Bronchial epithelial cell (primary cell): Measurements from ENCODE around the gene HOOK2. TPM values are rescaled to one million over a fixed set of nuclear protein-coding genes. Genes with fewer than 3 reads are reported as not detected.

Experiments used
- DNase-seq: peaks from one replicate; pipeline ENCODE4 v3.0.0-alpha.2; 2010; ENCODE audit warnings: low read depth
- FAIRE-seq: peaks from 2 replicates; lab custom pipeline; 2011; peaks lifted over from hg19 to GRCh38; lab: Jason Lieb, UNC
- H3K27me3 ChIP-seq: 2 replicates; pipeline ENCODE4 v1.5.1; 2011; ENCODE audit warnings: low read length; ENCODE audit not compliant: control insufficient read depth, insufficient read depth
- H3K36me3 ChIP-seq: 2 replicates; pipeline ENCODE4 v1.5.1; 2011; ENCODE audit warnings: low read length; ENCODE audit not compliant: control insufficient read depth, insufficient read depth
- H3K4me3 ChIP-seq: 2 replicates; pipeline ENCODE4 v1.5.1; 2011; ENCODE audit warnings: mild to moderate bottlenecking, low read depth, low read length, control low read depth
- CTCF ChIP-seq: IDR thresholded peaks from 2 replicates; pipeline ENCODE4 v1.5.1; 2011; ENCODE audit warnings: mild to moderate bottlenecking, moderate library complexity, low read length, control low read depth, inconsistent platforms; ENCODE audit not compliant: insufficient read depth, severe bottlenecking
- total RNA-seq: library from RNA; depleted of rRNA; stranded (reverse); fragments of >200 nt; gene quantifications from 2 replicates; pipeline ENCODE4 v1.2.1, GENCODE V29; 2014

HOOK2 gene
- total RNA-seq, 1 donor from 2014 or later, result 58.7 TPM

GRCh38 chr19:12779162-12779993 lies 4.0 kb upstream of the HOOK2 start:
- TF ChIP-seq CTCF, result no peak
- no peaks in the 10 kb centered on the region for H3K27me3 ChIP-seq
- no peak overlapping the region for H3K4me3 ChIP-seq
- FAIRE-seq, result no peak
- DNase-seq, result no peak
- no peaks in the 10 kb centered on the region for H3K36me3 ChIP-seq

- DNase-seq (no peak), FAIRE-seq (no peak)
- no peak for TF ChIP-seq CTCF
- Histone ChIP-seq H3K27me3 (no peaks in the 10 kb centered on the region), H3K36me3 (no peaks in the 10 kb centered on the region), H3K4me3 (peak overlapping the region; percentile 76)
Observed at GRCh38 chr19:12778905-12779161, 3.5 kb upstream of the HOOK2 start.

GRCh38 chr19:12778017-12778904 lies 2.9 kb upstream of the HOOK2 start:
- Histone ChIP-seq H3K36me3 (peaks cover 3% of the 10 kb centered on the region), H3K4me3 (peak overlapping the region; percentile 76), H3K27me3 (no peaks in the 10 kb centered on the region)
- TF ChIP-seq CTCF, result no peak
- FAIRE-seq, result no peak
- DNase-seq, result peak; percentile 60

GRCh38 chr19:12777217-12778016 lies 2.1 kb upstream of the HOOK2 start:
- FAIRE-seq, result no peak
- DNase-seq, result no peak
- TF ChIP-seq CTCF, result peak; percentile 87
- Histone ChIP-seq H3K4me3 (peak overlapping the region; percentile 76), H3K36me3 (peaks cover 3% of the 10 kb centered on the region), H3K27me3 (no peaks in the 10 kb centered on the region)

- Histone ChIP-seq H3K36me3 (peaks cover 14% of the 10 kb centered on the region), H3K4me3 (no peak overlapping the region), H3K27me3 (no peaks in the 10 kb centered on the region)
- peak; percentile 38 for TF ChIP-seq CTCF
- FAIRE-seq (no peak), DNase-seq (no peak)
Observed at GRCh38 chr19:12773571-12773970, 1.8 kb downstream of the HOOK2 start.
